ENCODE measurements around the gene PALM3. TPM values are rescaled to one million over a fixed set of nuclear protein-coding genes. Genes with fewer than 3 reads are reported as not detected.

Gene PALM3
- total and polyA plus RNA-seq, 12 donors, result 0.14 to 0.94 (median 0.33) TPM; not detected in 6

DNA sequence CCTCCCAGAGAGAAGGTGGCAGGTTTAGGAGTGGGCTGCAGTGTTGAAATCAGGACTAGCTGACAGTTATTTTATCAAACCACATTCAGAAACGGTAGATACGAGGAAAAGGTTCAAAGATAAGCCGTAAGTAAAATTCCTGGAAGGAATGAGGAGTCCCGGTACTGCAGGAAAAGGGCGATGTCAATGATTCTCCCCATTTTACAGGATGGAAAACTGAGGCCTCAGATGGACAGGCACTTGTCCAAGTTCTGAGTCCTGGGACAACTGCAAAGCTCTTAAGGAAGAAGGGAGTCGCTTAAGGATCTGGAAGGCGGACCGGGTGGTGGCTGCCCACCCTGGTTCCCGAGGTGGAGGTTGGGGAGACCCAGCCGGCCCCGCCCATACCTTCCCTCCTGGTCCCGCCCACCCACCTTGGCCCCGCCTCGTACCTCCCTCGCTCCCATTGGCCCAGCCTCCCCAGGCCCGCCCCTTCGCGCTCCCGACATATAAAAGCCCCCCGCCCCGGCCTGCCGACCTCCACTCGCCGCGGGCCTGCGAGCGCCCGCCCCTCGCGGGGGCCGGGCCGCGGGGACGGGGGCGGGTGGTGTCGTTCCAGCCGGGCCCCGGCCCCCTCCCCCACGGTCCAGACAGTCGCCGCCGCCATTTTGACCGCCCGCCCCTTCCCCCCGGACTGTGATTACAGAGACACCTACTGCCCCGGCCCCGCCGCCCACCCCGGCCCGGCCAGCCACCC is 56.4 kb downstream of the PALM3 start:
- DNase-seq (peak; percentile 93 to 94), ATAC-seq (peak; percentile 59 to 79 (median 68))
- intact Hi-C loops (cut with DNase I), result loop anchor here in 3 of 10 donors (1.0 to 10.0 kb wide), 4 partner anchors 29 to 69 kb away; partner anchors contain the start of gene DCAF15 (in 3 of the 3)
- Histone ChIP-seq H3K27me3 (no peaks in the 10 kb centered on the region), H3K9me3 (no peaks in the 10 kb centered on the region), H3K4me3 (peak overlapping the region; percentile 26 to 94 (median 74)), H3K36me3 (peaks cover 0 to 3% (median 0%) of the 10 kb centered on the region in 9 donors), H3K27ac (peak overlapping the region; percentile 92 to 100 (median 98)), H3K4me1 (peaks cover 11 to 46% (median 35%) of the 10 kb centered on the region in 9 donors)
- no peak for TF ChIP-seq CTCF (IDR thresholded peaks at IDR 0.05)
- 4 to 5% methylated on average over 48 to 50 of the region's 50 CpGs for WGBS, 2 donors

DNA sequence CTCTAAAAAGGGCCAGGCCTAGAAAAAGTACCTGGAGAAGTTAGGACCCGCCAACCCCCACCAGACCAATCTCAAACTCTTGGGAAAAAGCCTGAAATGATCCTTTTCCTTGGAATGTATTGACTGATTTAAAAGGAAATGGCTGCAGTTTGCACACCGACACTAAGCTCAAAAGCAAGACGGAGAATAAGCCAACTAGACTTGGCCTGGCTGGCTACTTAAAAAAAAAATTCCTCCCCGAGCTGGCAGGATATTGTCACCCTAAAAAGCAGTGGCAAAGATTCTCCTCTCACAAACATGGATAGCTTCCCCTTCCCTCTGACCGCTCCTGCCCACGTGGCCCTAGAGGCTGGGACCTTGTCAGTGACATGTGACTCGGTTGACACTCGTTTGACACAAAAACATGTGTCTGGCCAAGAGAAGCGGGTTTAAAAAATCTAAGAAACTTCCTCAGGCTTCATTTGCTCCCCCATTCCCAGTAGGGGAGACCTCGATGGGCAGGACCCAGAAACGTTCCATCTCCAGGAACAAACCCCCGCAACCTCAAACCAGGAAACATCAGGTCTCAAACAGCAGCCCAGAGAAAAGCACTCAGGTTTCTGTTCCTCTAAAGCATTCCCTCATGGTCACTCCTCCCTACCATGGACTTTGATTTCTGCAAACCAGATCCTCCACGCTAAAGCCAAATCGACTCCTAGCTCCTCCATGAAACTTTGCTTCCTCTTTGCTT is 57.1 kb downstream of the PALM3 start:
- Histone ChIP-seq H3K36me3 (peaks cover 0 to 7% (median 0%) of the 10 kb centered on the region in 9 donors), H3K27ac (peak overlapping the region; percentile 92 to 100 (median 98)), H3K4me3 (peak overlapping the region in 7 of 10 donors; percentile 66 to 94 (median 84)), H3K9me3 (no peaks in the 10 kb centered on the region), H3K27me3 (no peaks in the 10 kb centered on the region), H3K4me1 (peaks cover 11 to 51% (median 35%) of the 10 kb centered on the region in 9 donors)
- DNase-seq, result peak; percentile 60 to 74
- 18 to 22% methylated on average over 14 of the region's 14 CpGs for WGBS, 2 donors
- ATAC-seq, result peak in 4 of 8 donors; percentile 17 to 35 (median 22)
- no peak for TF ChIP-seq CTCF (IDR thresholded peaks at IDR 0.05)
- intact Hi-C loops (cut with DNase I), result loop anchor here in 3 of 10 donors (2.0 to 10.0 kb wide), 2 partner anchors 28 to 50 kb away; partner anchors contain the start of gene DCAF15 (in 2 of the 3)

Other genes with a start within 250 kb of the PALM3 start
- gene NANOS3, start 184.9 kb downstream of the PALM3 start, total RNA-seq, result 1 to 10 TPM in 3 of 10 donors, under 1 TPM in 3, not detected in 4; 0.37 to 1.5 (median 0.98) TPM
- gene NANOS3, start 184.9 kb downstream of the PALM3 start, polyA plus RNA-seq, result 1 to 10 TPM in 1 of 2 donors, under 1 TPM in 1; 0.41 to 2.9 TPM
- gene BRME1, start 156.0 kb downstream of the PALM3 start, total RNA-seq, result under 1 TPM in 8 of 10 donors, not detected in 2; 0.19 to 0.88 (median 0.63) TPM
- 1 to 10 TPM in 1 of 2 donors, under 1 TPM in 1; 0.38 to 2.0 TPM for gene BRME1, start 156.0 kb downstream of the PALM3 start, polyA plus RNA-seq
- gene CC2D1A, start 155.9 kb downstream of the PALM3 start, total RNA-seq, result 10 to 100 TPM; 13.2 to 30.2 (median 19.0) TPM
- 10 to 100 TPM; 16.5 to 49.8 TPM for gene CC2D1A, start 155.9 kb downstream of the PALM3 start, polyA plus RNA-seq
- gene PODNL1, start 123.7 kb downstream of the PALM3 start, total RNA-seq, result 1 to 10 TPM in 7 of 10 donors, under 1 TPM in 3; 0.76 to 6.2 (median 1.8) TPM
- 1 to 10 TPM in 1 of 2 donors, under 1 TPM in 1; 0.90 to 2.3 TPM for gene PODNL1, start 123.7 kb downstream of the PALM3 start, polyA plus RNA-seq
- gene DCAF15, start 109.6 kb downstream of the PALM3 start, total RNA-seq, result 10 to 100 TPM; 15.5 to 21.2 (median 17.8) TPM
- gene DCAF15, start 109.6 kb downstream of the PALM3 start, polyA plus RNA-seq, result 10 to 100 TPM; 26.8 to 50.0 TPM
- 10 to 100 TPM; 10.4 to 15.8 (median 12.0) TPM for gene RFX1, start 55.8 kb downstream of the PALM3 start, total RNA-seq
- gene RFX1, start 55.8 kb downstream of the PALM3 start, polyA plus RNA-seq, result 1 to 10 TPM; 2.7 to 5.9 TPM
- not detected for gene RLN3, start 33.9 kb downstream of the PALM3 start, total RNA-seq
- gene RLN3, start 33.9 kb downstream of the PALM3 start, polyA plus RNA-seq, result not detected
- gene IL27RA, start 30.3 kb downstream of the PALM3 start, total RNA-seq, result 1 to 10 TPM; 2.4 to 7.6 (median 3.4) TPM
- gene IL27RA, start 30.3 kb downstream of the PALM3 start, polyA plus RNA-seq, result 1 to 10 TPM; 4.6 to 5.9 TPM
- 10 to 100 TPM in 1 of 10 donors, 1 to 10 TPM in 9; 3.1 to 10.3 (median 5.9) TPM for gene MISP3, start 10.7 kb upstream of the PALM3 start, total RNA-seq
- 10 to 100 TPM in 1 of 2 donors, 1 to 10 TPM in 1; 5.7 to 12.4 TPM for gene MISP3, start 10.7 kb upstream of the PALM3 start, polyA plus RNA-seq
- not detected for gene C19orf67, start 23.7 kb upstream of the PALM3 start, total RNA-seq
- gene C19orf67, start 23.7 kb upstream of the PALM3 start, polyA plus RNA-seq, result not detected
- 10 to 100 TPM; 26.7 to 53.0 (median 33.7) TPM for gene SAMD1, start 28.7 kb upstream of the PALM3 start, total RNA-seq
- gene SAMD1, start 28.7 kb upstream of the PALM3 start, polyA plus RNA-seq, result 10 to 100 TPM; 34.4 to 55.3 TPM
- 100 to 1,000 TPM; 473 to 691 (median 518) TPM for gene PRKACA, start 55.7 kb upstream of the PALM3 start, total RNA-seq
- 100 to 1,000 TPM; 196 to 214 TPM for gene PRKACA, start 55.7 kb upstream of the PALM3 start, polyA plus RNA-seq
- 1 to 10 TPM in 3 of 10 donors, under 1 TPM in 7; 0.17 to 5.6 (median 0.63) TPM for gene ASF1B, start 74.5 kb upstream of the PALM3 start, total RNA-seq
- gene ASF1B, start 74.5 kb upstream of the PALM3 start, polyA plus RNA-seq, result under 1 TPM; 0.59 to 0.90 TPM
- 10 to 100 TPM in 9 of 10 donors, 1 to 10 TPM in 1; 9.0 to 31.9 (median 13.1) TPM for gene ADGRL1, start 144.1 kb upstream of the PALM3 start, total RNA-seq
- 10 to 100 TPM in 1 of 2 donors, 1 to 10 TPM in 1; 5.1 to 12.5 TPM for gene ADGRL1, start 144.1 kb upstream of the PALM3 start, polyA plus RNA-seq

Measured in heart right ventricle (tissue), 16 donors.